ENCODE results near the gene RIF1. TPM values are rescaled to one million over a fixed set of nuclear protein-coding genes. Genes with fewer than 3 reads are reported as not detected.

The RIF1 gene
- total RNA-seq, 1 donor from 2014 or later, result 16.3 TPM

DNA sequence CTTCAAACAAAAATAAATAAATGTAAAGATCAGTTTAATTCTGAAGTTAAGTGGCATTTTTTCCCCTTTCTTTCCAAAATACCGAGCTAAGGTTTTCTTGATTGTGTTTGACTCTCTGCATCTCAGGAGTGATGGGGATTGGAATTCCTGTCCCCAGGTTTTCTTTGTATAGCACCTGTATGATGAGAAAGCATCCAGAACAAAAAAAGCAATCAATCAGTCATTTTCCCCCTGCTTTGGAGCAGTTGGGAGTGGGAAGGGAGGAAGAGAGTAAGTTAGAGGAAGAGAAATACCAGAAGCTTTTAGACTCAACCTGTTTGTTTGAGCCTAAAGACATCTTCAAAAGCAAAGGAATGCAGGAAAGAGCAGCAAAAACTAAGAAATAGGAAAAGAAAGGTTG lies 88.5 kb downstream of the RIF1 start:
- ATAC-seq (no peak), DNase-seq (no peak)
- intact Hi-C loops (cut with micrococcal nuclease), result no loop called here

DNA sequence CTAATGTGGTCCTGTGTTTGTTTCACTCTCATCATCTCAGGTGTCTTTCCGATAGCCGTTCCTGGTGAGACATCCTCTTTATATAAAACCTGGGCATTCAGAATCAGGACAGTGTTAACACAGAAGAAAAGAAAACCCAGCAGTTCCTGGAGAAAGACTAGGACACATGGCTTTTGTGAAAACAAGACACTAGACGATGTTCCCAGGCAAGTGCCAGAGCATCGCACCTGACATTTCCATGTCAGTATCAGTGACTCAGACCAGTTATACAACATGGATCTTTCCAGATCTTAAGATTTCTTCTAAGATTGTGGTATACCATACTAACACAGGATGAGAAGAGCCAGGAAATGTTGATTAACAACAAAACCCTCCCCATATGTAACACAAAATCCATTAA lies 96.5 kb downstream of the RIF1 start:
- intact Hi-C loops (cut with micrococcal nuclease), result no loop called here
- ATAC-seq, result no peak

DNA sequence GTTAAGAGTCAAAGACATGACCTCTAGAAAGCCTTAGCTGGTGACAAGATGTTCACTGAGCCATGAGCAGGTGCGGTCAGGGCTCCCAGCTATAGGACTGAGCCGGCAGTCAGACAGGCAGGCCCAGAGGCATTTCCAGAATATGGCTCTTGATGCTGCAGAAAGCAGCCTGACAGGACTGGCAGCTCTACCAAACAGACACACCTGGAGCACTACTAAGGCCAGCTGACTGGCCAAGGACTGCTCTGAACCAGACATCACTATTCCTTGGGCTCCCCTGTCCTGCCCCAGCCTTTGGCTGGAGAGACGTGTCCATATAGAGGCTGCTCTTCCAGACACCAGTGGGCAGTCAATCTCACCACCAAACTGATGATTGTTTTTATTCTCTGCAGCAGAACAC lies 98.8 kb downstream of the RIF1 start:
- DNase-seq, result no peak
- intact Hi-C loops (cut with micrococcal nuclease), result no loop called here
- ATAC-seq, result no peak

More for the DNA sequence above, 96.5 kb downstream of the RIF1 start:
- no peak for DNase-seq

DNA sequence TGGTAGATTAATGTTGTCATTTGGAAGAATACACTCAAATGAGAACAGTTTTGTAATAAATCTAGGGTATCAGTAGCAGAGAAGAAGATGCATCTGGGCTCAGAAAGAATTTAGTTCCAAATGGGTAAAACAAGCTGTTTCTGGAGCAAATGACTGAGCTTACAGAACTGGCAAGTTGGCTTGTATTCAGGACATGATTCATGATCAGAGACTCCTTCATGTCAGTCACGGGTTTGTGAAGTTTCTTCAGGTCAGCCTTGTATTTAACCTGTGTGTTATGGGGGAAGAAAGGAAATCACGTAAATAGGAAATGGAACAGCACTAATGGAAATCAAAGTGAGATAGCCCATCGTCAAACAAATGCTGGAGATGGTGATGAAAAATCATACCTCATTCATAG lies 109.1 kb downstream of the RIF1 start:
- ATAC-seq (no peak), DNase-seq (no peak)
- intact Hi-C loops (cut with micrococcal nuclease), result no loop called here

DNA sequence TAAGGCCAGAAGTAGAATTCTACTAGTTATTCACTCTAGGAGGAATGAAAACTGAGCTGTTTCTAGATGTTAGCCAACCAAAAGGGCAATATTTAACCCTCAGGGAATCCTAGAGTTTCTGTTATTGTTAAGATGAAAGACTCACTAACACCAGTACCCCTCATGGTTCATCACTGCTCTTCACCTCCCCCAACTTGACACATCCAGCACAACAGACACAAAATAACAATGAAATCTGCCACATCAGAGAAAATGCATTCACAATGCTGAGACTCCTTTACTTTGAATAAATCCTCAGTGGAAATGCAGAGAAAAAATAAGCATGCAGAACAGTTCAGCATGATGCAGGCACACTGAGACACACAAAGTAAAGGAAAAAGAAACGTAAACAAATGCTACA lies 111.3 kb downstream of the RIF1 start:
- intact Hi-C loops (cut with micrococcal nuclease), result no loop called here
- DNase-seq (no peak), ATAC-seq (no peak)

DNA sequence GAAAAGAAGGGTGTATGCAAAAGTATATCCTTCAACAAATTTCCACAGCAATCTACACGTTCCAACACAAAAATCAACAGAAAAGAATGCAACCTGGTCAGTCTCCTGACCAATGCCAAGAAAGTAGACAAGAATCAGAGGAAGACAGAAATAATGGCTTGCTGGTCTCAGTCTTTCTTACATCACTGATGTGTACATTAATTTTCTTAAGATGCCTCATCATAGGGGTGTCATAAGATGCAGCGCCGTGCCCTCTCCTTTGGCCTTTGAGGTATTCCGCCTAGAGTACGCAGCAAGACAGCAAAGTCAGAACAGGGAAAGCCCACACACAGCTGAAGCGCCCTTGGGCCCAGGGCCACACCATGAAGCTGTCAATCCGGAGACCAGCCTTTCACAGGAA lies 112.9 kb downstream of the RIF1 start:
- intact Hi-C loops (cut with micrococcal nuclease), result no loop called here
- ATAC-seq (no peak), DNase-seq (no peak)

DNA sequence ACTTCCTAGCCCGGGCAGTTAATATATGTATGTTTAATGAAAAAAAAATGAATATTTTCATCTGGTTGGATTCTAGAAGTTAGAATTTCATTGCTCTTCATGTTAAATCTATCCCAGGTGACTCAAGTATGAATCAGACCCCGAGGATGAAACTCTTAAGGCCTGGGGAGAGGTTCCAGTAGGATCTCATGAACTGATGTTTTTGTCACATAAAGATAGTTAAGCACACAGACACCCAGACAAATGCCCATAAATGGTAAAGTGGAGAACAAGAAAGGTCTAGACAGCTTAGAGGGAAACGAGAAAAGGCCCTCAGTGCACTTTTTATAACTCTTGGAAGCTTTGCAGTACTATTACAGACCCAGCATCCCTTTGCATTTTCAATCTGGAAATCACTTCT lies 114.1 kb downstream of the RIF1 start:
- ATAC-seq (no peak), DNase-seq (no peak)
- intact Hi-C loops (cut with micrococcal nuclease), result no loop called here

DNA sequence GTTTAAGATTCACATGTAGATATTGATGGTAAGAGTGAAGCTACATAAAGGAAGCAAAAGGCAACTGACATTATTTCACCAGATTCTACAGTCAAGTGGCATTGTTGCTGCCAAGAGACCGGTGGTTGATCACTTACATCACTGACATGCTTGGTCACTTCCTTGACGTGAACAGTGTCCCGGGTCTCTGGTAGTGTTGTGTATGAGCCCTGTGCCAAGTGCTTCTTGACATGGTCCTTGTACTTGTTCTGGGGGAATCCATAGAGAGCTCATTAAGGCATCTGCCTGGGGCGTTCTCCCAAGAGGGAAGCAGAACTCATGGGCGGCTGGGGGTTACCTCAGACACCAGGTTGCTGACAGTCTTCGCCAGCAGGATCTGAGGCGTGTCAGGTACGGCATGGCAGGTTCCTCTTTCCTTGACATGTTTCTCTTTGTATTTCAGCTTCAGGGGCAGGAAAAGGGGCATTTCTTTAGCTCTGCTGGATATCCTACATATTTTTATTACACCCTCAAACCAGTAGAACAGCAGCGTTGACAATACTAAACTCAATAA lies 116.2 kb downstream of the RIF1 start:
- no peak for ATAC-seq
- intact Hi-C loops (cut with micrococcal nuclease), result no loop called here
- no peak for DNase-seq

DNA sequence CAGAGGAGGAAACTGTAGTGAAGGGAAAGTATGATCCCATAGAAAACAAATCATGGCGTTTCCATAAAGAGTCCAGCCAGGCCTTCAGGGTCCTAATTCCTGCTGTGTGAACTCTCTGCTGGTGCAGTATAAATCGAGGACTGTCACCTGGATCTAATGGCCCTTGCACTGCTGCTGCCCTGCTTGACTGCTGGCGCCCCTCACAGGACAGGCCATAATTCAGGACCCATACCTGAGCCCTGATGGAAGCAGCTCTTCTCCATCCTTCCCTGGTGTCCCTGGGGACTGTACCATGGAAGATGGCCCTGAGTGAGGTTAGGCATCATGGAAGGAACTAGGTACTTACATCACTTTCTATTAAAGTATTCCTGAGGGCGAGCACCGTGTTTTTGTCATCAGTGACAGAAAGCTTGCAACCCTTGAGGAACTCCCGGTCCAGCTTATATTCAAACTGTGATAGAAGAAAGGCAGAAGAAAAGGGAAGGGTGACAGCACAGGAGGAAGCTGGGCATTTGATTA lies 116.9 kb downstream of the RIF1 start:
- no peak for DNase-seq
- no peak for ATAC-seq
- intact Hi-C loops (cut with micrococcal nuclease), result no loop called here

Small RNAs within 50 kb of the gene (microRNA-seq; reads per million reads assigned to microRNA genes)
- gene MIR4773-1 (ENCODE audit: borderline number of aligned reads) (not detected), gene MIR4773-2 (ENCODE audit: borderline number of aligned reads) (not detected)

Other genes with a start within 250 kb of the RIF1 start
- gene RBM43, start 148.0 kb upstream of the RIF1 start, total RNA-seq, result 2.2 TPM
- 3.9 TPM for gene NMI, start 120.2 kb upstream of the RIF1 start, total RNA-seq
- 2.4 TPM for gene TNFAIP6, start 52.3 kb upstream of the RIF1 start, total RNA-seq

Measured in left ventricle myocardium superior (tissue), 1 donor.